Endothelial cell (in vitro differentiated cells): Measurements from ENCODE around the gene PPP1R14C. TPM values are rescaled to one million over a fixed set of nuclear protein-coding genes. Genes with fewer than 3 reads are reported as not detected.

Experiments used
- DNase-seq: peaks from one replicate; pipeline ENCODE4 v3.0.0; 2021; ENCODE audit warnings: low spot score
- H3K27ac Mint-ChIP-seq: one replicate; pipeline ENCODE4 v1.8.0; 2021; ENCODE audit warnings: mixed read lengths, inconsistent platforms; ENCODE audit not compliant: unreplicated experiment
- H3K27me3 Mint-ChIP-seq: one replicate; pipeline ENCODE4 v1.8.0; 2021; ENCODE audit warnings: mild to moderate bottlenecking, moderate library complexity, mixed read lengths, inconsistent platforms; ENCODE audit not compliant: unreplicated experiment
- H3K36me3 Mint-ChIP-seq: one replicate; pipeline ENCODE4 v1.8.0; 2021; ENCODE audit warnings: mild to moderate bottlenecking, low read depth, mixed read lengths, inconsistent platforms; ENCODE audit not compliant: unreplicated experiment
- H3K4me1 Mint-ChIP-seq: one replicate; pipeline ENCODE4 v1.8.0; 2021; ENCODE audit warnings: mild to moderate bottlenecking, mixed read lengths, inconsistent platforms; ENCODE audit not compliant: unreplicated experiment
- H3K4me3 Mint-ChIP-seq: one replicate; pipeline ENCODE4 v1.8.0; 2021; ENCODE audit warnings: mild to moderate bottlenecking, mixed read lengths, inconsistent platforms; ENCODE audit not compliant: unreplicated experiment
- H3K9me3 Mint-ChIP-seq: one replicate; pipeline ENCODE4 v1.8.0; 2021; ENCODE audit warnings: mixed read lengths, inconsistent platforms; ENCODE audit not compliant: unreplicated experiment
- CTCF ChIP-seq: fragments of 200-600 bp; sonication (generic); IDR thresholded peaks from one replicate; pipeline ENCODE4 v1.5.0; 2021; ENCODE audit warnings: antibody characterized with exemption; ENCODE audit not compliant: unreplicated experiment
- total RNA-seq: library from RNA; stranded (reverse); fragmentation: NEBNext Ultra II Directional; extraction: Animal tissue kit (Norgen Biotek cat#: 25700); gene quantifications from one replicate; pipeline ENCODE4 v1.2.1, GENCODE V29; 2021; ENCODE audit not compliant: unreplicated experiment

PPP1R14C gene
- total RNA-seq, 1 donor from 2014 or later, result 2.5 TPM

- no peaks in the 10 kb centered on the region for H3K9me3 Mint-ChIP-seq
- H3K27ac Mint-ChIP-seq, result no peak overlapping the region
- no peak for DNase-seq
- H3K4me1 Mint-ChIP-seq, result peaks cover 8% of the 10 kb centered on the region
- no peaks in the 10 kb centered on the region for H3K27me3 Mint-ChIP-seq
- no peak for TF ChIP-seq CTCF
- no peak overlapping the region for H3K4me3 Mint-ChIP-seq
- H3K36me3 Mint-ChIP-seq, result no peaks in the 10 kb centered on the region
Observed at GRCh38 chr6:150276168-150276936, 133.5 kb downstream of the PPP1R14C start.

- H3K4me1 Mint-ChIP-seq, result peaks cover 8% of the 10 kb centered on the region
- no peaks in the 10 kb centered on the region for H3K36me3 Mint-ChIP-seq
- no peaks in the 10 kb centered on the region for H3K27me3 Mint-ChIP-seq
- no peak for DNase-seq
- no peak overlapping the region for H3K4me3 Mint-ChIP-seq
- TF ChIP-seq CTCF, result no peak
- no peak overlapping the region for H3K27ac Mint-ChIP-seq
- H3K9me3 Mint-ChIP-seq, result no peaks in the 10 kb centered on the region
Observed at GRCh38 chr6:150276937-150277742, 134.3 kb downstream of the PPP1R14C start.

- H3K9me3 Mint-ChIP-seq, result no peaks in the 10 kb centered on the region
- peaks cover 8% of the 10 kb centered on the region for H3K4me1 Mint-ChIP-seq
- TF ChIP-seq CTCF, result no peak
- H3K27me3 Mint-ChIP-seq, result no peaks in the 10 kb centered on the region
- H3K4me3 Mint-ChIP-seq, result no peak overlapping the region
- no peaks in the 10 kb centered on the region for H3K36me3 Mint-ChIP-seq
- no peak overlapping the region for H3K27ac Mint-ChIP-seq
- DNase-seq, result no peak
Observed at GRCh38 chr6:150279533-150279932, 136.7 kb downstream of the PPP1R14C start.

GRCh38 chr6:150280703-150281102 lies 137.9 kb downstream of the PPP1R14C start:
- H3K27me3 Mint-ChIP-seq, result no peaks in the 10 kb centered on the region
- no peak for DNase-seq
- no peaks in the 10 kb centered on the region for H3K4me1 Mint-ChIP-seq
- TF ChIP-seq CTCF, result no peak
- H3K27ac Mint-ChIP-seq, result no peak overlapping the region
- peaks cover under 1% of the 10 kb centered on the region for H3K9me3 Mint-ChIP-seq
- no peak overlapping the region for H3K4me3 Mint-ChIP-seq
- no peaks in the 10 kb centered on the region for H3K36me3 Mint-ChIP-seq

- Mint-ChIP-seq H3K9me3 (peaks cover 3% of the 10 kb centered on the region), H3K4me1 (peaks cover 5% of the 10 kb centered on the region), H3K27ac (no peak overlapping the region), H3K27me3 (no peaks in the 10 kb centered on the region), H3K4me3 (no peak overlapping the region), H3K36me3 (peaks cover 10% of the 10 kb centered on the region)
- TF ChIP-seq CTCF, result no peak
- DNase-seq, result no peak
Observed at GRCh38 chr6:150281767-150282166, 138.9 kb downstream of the PPP1R14C start.
